OCI-LY1 (cell line): Measurements from ENCODE around the gene ARHGEF28.

ENCODE experiments used
- H2AFZ ChIP-seq: fragments of 200-600 bp; sonication (generic), shearing (Covaris generic); 2 replicates; pipeline ENCODE4 v1.6.0; 2014; ENCODE audit warnings: antibody characterized with exemption, mild to moderate bottlenecking, low read length
- H3F3A ChIP-seq: fragments of 200-600 bp; sonication (generic), shearing (Covaris generic); 2 replicates; pipeline ENCODE4 v1.6.0; 2014; ENCODE audit warnings: mild to moderate bottlenecking, antibody characterized with exemption, low read length, moderate library complexity; ENCODE audit not compliant: insufficient read depth
- H3K27ac ChIP-seq: fragments of 200-600 bp; sonication (generic); 2 replicates; pipeline ENCODE4 v1.5.1; 2014; ENCODE audit warnings: low read length, mixed run types, mild to moderate bottlenecking, low read depth; ENCODE audit not compliant: poor library complexity, severe bottlenecking
- H3K27me3 ChIP-seq: fragments of 200-600 bp; sonication (generic); 2 replicates; pipeline ENCODE4 v1.6.0; 2014; ENCODE audit warnings: antibody characterized with exemption, mild to moderate bottlenecking, low read length, moderate library complexity; ENCODE audit not compliant: insufficient read depth
- H3K36me3 ChIP-seq: fragments of 200-600 bp; sonication (generic); 2 replicates; pipeline ENCODE4 v1.6.1; 2014; ENCODE audit warnings: mild to moderate bottlenecking, antibody characterized with exemption, low read length, moderate library complexity, mixed read lengths; ENCODE audit not compliant: insufficient read depth
- H3K4me1 ChIP-seq: fragments of 200-600 bp; sonication (generic); 2 replicates; pipeline ENCODE4 v1.5.1; 2014; ENCODE audit warnings: mild to moderate bottlenecking, low read length, moderate library complexity; ENCODE audit not compliant: insufficient read depth, severe bottlenecking
- H3K4me2 ChIP-seq: fragments of 200-600 bp; sonication (generic), shearing (Covaris generic); 2 replicates; pipeline ENCODE4 v1.6.1; 2014; ENCODE audit warnings: low read length
- H3K4me3 ChIP-seq: fragments of 200-600 bp; sonication (generic); 2 replicates; pipeline ENCODE4 v1.5.1; 2014; ENCODE audit warnings: low read length, low read depth, mild to moderate bottlenecking, mixed read lengths; ENCODE audit not compliant: poor library complexity, severe bottlenecking
- H3K79me2 ChIP-seq: fragments of 200-600 bp; shearing (Covaris generic); 2 replicates; pipeline ENCODE4 v1.6.1; 2016; ENCODE audit warnings: mixed run types, low read length, mixed read lengths; ENCODE audit not compliant: insufficient read depth
- H3K9ac ChIP-seq: fragments of 200-600 bp; sonication (generic), shearing (Covaris generic); 2 replicates; pipeline ENCODE4 v1.6.1; 2014; ENCODE audit warnings: mild to moderate bottlenecking, low read length, mixed read lengths
- H3K9me2 ChIP-seq: fragments of 200-600 bp; sonication (generic), shearing (Covaris generic); 2 replicates; pipeline ENCODE4 v1.6.1; 2014; ENCODE audit warnings: low read depth, mild to moderate bottlenecking, low read length, mixed read lengths
- H3K9me3 ChIP-seq: fragments of 200-600 bp; shearing (Covaris generic); 2 replicates; pipeline ENCODE4 v1.6.1; 2014; ENCODE audit warnings: low read length, mixed read lengths
- H4K20me1 ChIP-seq: fragments of 200-600 bp; sonication (generic), shearing (Covaris generic); 2 replicates; pipeline ENCODE4 v1.6.0; 2016; ENCODE audit warnings: mild to moderate bottlenecking, low read length; ENCODE audit not compliant: insufficient read depth
- CTCF ChIP-seq: fragments of 200-600 bp; sonication (generic), shearing (Covaris generic); IDR thresholded peaks from 2 replicates; pipeline ENCODE4 v1.5.1; 2017; ENCODE audit warnings: mild to moderate bottlenecking, antibody characterized with exemption, low read length, moderate library complexity, mixed read lengths
- EZH2 ChIP-seq: fragments of 200-600 bp; sonication (generic), shearing (Covaris generic); IDR thresholded peaks from 2 replicates; pipeline ENCODE4 v1.8.0; 2017; ENCODE audit warnings: borderline replicate concordance, mixed run types, mild to moderate bottlenecking, antibody characterized with exemption, low read length, moderate library complexity, mixed read lengths

The ARHGEF28 gene

DNA sequence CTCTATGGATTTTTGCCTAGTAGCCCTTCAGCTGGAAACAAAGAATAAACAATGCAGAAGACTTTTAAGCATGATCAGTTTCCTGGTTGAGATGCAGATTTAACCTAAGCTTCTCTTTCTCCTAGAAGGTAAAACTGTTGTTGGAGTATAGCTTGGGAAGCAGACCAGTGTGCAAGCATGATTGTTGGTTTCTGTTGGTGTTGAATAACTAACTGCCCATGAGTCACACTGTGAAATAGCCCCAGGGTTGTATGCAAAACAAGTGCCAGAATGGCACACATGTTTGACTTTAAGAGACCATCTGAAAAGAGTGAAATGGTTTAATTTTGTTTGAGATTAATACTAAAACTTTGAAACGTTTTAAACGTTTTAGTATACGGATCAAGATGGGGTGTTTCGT lies 227.1 kb downstream of the ARHGEF28 start:
- H3K79me2 ChIP-seq: no peaks in the 10 kb centered on the region
- H3K27me3 ChIP-seq: no peaks in the 10 kb centered on the region
- no peaks in the 10 kb centered on the region for H3K36me3 ChIP-seq
- no peak for TF ChIP-seq CTCF
- no peak for TF ChIP-seq EZH2
- no peak overlapping the region for H3K4me3 ChIP-seq
- H2AFZ ChIP-seq: no peak overlapping the region
- H3K27ac ChIP-seq: no peak overlapping the region
- no peaks in the 10 kb centered on the region for H3K9me2 ChIP-seq
- no peaks in the 10 kb centered on the region for H3F3A ChIP-seq
- H3K4me2 ChIP-seq: no peak overlapping the region
- no peaks in the 10 kb centered on the region for H3K4me1 ChIP-seq
- H3K9ac ChIP-seq: no peak overlapping the region
- H3K9me3 ChIP-seq: no peaks in the 10 kb centered on the region
- H4K20me1 ChIP-seq: no peaks in the 10 kb centered on the region

- H4K20me1 ChIP-seq: no peaks in the 10 kb centered on the region
- H3K4me1 ChIP-seq: no peaks in the 10 kb centered on the region
- H3K9ac ChIP-seq: no peak overlapping the region
- no peak overlapping the region for H3K4me2 ChIP-seq
- H3K27ac ChIP-seq: no peak overlapping the region
- no peak overlapping the region for H2AFZ ChIP-seq
- TF ChIP-seq CTCF (no peak), EZH2 (no peak)
- no peaks in the 10 kb centered on the region for H3K27me3 ChIP-seq
- H3K79me2 ChIP-seq: no peaks in the 10 kb centered on the region
- no peaks in the 10 kb centered on the region for H3K36me3 ChIP-seq
- H3F3A ChIP-seq: no peaks in the 10 kb centered on the region
- no peaks in the 10 kb centered on the region for H3K9me2 ChIP-seq
- no peak overlapping the region for H3K4me3 ChIP-seq
- H3K9me3 ChIP-seq: no peaks in the 10 kb centered on the region
Observed at GRCh38 chr5:73856997-73857396, 231.0 kb downstream of the ARHGEF28 start.

DNA sequence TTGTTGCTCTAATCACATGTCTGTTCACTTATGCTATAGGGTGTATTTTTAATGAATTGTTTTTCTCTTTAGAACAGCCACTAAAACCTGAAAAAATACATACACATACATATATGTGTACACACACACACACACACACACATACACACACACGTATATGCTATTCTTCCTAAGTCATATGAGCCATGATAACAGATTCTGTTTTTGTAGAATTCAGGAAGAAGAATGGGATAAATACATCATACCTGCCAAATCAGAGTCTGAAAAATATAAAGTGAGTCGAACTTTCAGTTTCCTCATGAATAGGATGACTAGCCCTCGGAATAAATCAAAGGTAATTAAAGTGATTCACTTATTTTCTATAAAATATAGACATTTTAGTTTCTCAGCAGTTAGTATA lies 231.4 kb downstream of the ARHGEF28 start:
- Histone ChIP-seq H3K4me2 (no peak overlapping the region), H3K9ac (no peak overlapping the region), H3K9me3 (no peaks in the 10 kb centered on the region), H3K9me2 (no peaks in the 10 kb centered on the region), H2AFZ (no peak overlapping the region), H3K4me3 (no peak overlapping the region), H4K20me1 (no peaks in the 10 kb centered on the region), H3K27me3 (no peaks in the 10 kb centered on the region), H3K4me1 (no peaks in the 10 kb centered on the region), H3F3A (no peaks in the 10 kb centered on the region), H3K27ac (no peak overlapping the region), H3K36me3 (no peaks in the 10 kb centered on the region), H3K79me2 (no peaks in the 10 kb centered on the region)
- TF ChIP-seq CTCF (no peak), EZH2 (no peak)
